A172 (cell line): ENCODE results near the gene BET1L. TPM values are rescaled to one million over a fixed set of nuclear protein-coding genes. Genes with fewer than 3 reads are reported as not detected.
"Not testable (repeated sequence)": the region's sequence is repeated elsewhere in the genome, so short reads cannot be mapped to it uniquely, and the experiment has no call there.

Experiments
- DNase-seq: peaks from one replicate; pipeline ENCODE4 v3.0.0-alpha.2; 2015; ENCODE audit warnings: low spot score
- total RNA-seq: library from RNA; depleted of rRNA; stranded (reverse); fragments of >200 nt; shearing (Covaris generic); gene quantifications from 2 replicates; pipeline ENCODE4 v1.2.3, GENCODE V29; 2014; rRNA removed

The BET1L gene
- total RNA-seq, result 11.9 and 29.8 TPM in 2 replicates

DNA sequence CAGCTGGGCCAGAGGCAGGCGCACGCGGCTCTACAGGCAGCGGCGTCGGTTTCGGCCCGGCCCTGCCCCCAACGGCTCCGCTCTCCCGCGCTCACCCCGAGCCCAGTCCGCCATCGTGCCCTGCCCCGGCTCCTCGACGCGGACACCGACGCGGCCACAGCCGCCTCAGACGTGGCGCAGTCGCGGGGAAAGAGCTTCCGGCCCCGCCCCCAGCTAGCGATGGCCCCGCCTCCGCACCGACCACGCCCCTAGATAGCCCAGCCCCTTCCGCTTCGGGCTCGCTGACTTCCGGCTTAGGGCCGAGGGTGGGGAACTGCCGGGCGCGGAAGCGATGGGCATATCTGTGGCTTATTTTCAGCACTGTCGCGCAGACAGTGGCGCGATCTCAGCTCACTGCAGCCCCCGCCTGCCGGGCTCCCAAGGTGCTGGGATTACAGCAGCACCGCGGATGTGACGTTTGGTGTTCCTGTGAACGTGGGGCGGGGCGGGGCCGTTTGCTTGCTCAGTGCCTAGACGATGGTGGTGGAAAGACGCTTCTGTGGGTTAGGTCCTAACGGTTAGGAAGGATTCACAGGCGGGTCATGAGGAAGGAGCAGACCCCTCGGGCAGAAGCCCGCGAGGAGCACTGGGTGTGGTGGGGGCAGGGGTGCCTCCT, at the start of gene BET1L, which contains the start of gene RIC8A:
Gene BET1L, minus strand, starts transcription at position 192 of the 655 bp plus-strand sequence. Its CDS starts 78 bp downstream, at position 114.
Gene RIC8A, plus strand, starts transcription at position 501 of the 655 bp plus-strand sequence. CDS start 1,147 bp downstream, outside the sequence.
- DNase-seq, result peak; percentile 98

- DNase-seq, result no peak
Measured at GRCh38 chr11:255816-256215, 48.6 kb upstream of the BET1L start.

- no peak for DNase-seq
Measured at GRCh38 chr11:255176-255575, 48.0 kb upstream of the BET1L start.

GRCh38 chr11:253886-254270, 46.7 kb upstream of the BET1L start:
- no peak for DNase-seq

DNA sequence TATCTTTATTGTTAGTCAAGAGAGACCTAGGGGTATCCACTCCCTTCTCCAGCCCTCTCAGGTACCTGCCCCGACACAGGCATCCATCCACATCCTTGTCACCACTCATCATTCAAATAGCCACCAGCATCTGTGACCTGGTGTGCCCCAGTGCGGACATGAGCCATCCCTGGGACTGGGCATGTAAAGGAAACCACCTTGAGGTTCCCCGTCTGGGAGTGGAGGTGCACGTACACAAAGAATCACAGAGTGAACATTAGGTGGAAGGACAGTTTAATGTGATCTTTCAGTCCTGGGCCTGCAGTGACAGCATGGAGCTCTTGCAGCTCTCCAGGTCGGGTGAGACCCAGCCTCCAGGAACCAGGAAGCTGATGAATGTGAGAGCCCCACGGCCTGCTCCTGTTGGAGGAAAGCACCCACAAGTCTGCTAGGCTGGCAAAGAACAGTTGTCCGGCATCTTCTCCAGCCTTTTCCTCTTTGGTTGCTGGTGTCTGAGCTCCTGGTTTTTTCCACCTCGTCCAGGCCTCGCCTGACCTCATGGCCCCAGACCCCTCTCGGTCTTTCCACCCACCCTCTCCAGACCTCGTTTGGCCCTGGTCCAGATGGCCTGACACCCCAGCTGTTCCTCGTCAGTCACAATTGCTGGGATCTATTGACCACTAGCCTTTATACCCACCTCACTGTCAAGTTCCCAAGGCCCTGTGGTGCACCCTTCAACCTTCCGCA, 46.1 kb upstream of the BET1L start:
- DNase-seq, result no peak

GRCh38 chr11:252666-253065, 45.5 kb upstream of the BET1L start:
- no peak for DNase-seq

DNA sequence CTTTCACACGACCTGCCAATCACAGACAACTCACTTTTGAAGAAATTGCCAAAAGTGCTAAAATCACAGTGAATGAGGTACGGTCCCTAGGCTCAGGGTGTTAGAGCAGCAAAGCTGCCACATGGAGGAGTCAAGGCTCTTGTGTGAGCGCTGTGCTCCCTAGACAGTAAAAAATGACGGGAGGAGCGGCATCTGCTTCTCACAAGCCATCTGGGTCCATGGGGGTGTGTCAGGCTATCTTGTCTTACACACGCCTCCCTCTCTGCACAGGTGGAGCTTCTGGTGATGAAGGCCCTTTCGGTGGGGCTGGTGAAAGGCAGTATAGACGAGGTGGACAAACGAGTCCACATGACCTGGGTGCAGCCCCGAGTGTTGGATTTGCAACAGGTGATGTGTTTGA, 44.4 kb upstream of the BET1L start:
- DNase-seq, result no peak

- DNase-seq, result peak; percentile 40
Measured at GRCh38 chr11:250740-251299, 43.6 kb upstream of the BET1L start.

- no peak for DNase-seq
Measured at GRCh38 chr11:250274-250673, 43.1 kb upstream of the BET1L start.

- DNase-seq, result no peak
Measured at GRCh38 chr11:249062-249461, 41.9 kb upstream of the BET1L start.

DNA sequence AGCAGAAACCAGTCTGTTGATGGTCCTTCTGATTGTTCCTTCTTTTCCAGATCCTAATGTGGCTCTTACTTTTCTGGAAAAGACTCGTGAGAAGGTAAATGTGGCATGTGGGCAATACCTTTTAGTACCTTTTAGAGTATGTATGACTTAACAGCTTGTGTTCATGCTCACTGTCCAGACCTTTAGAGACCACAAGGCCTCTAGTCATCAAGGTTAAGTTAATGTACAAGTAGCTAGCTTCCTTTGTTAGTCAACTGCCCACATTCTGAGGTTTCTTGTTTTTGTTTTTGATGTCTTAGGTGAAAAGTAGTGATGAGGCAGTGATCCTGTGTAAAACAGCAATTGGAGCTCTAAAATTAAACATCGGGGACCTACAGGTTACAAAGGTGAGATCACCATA, 37.2 kb upstream of the BET1L start:
- no peak for DNase-seq

DNA sequence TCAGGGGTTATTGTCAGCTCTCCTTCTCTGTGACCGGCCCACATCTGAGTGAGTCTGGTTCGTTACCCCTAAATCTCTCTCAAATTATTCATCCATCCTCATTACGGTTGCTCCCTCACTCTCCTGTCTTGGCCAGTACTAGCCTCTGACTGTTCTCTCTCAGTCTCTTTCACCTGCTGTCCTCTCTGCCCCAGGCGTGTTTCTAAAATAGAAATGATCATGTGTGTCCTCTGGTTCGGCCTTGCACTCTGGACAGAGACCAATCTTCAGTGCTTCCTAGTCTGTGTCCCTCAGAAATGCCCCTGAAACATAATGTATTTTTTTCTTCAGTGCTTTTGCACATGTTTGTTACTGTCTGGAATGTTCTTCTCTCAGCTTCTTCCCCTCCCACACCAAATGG, 34.4 kb upstream of the BET1L start:
- no peak for DNase-seq

- no peak for DNase-seq
Measured at GRCh38 chr11:240315-240714, 33.1 kb upstream of the BET1L start.

DNA sequence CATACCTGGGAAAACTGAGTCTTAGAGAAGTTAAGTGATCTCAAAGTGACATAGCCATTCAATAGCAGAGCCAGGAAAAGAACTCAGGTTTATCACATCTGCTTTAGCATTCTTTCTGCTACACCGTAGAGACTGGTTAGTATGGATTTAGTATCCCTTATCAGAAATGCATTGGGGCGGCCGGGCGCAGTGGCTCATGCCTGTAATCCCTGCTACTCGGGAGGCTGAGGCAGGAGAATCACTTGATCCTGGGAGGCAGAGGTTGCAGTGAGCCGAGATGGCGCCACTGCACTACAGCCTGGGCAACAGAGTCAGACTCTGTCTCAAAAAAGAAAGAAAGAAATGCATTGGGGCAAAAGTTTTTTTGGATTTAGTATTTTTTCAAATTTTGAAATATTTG, 31.1 kb upstream of the BET1L start:
- not testable (repeated sequence) for DNase-seq

- DNase-seq, result peak; percentile 79
Measured at GRCh38 chr11:236774-237767, 29.9 kb upstream of the BET1L start, which contains the start of gene PSMD13. Gene PSMD13 (plus strand): TSS chr11:236976. CDS start chr11:237050, 74 bp downstream.

DNA sequence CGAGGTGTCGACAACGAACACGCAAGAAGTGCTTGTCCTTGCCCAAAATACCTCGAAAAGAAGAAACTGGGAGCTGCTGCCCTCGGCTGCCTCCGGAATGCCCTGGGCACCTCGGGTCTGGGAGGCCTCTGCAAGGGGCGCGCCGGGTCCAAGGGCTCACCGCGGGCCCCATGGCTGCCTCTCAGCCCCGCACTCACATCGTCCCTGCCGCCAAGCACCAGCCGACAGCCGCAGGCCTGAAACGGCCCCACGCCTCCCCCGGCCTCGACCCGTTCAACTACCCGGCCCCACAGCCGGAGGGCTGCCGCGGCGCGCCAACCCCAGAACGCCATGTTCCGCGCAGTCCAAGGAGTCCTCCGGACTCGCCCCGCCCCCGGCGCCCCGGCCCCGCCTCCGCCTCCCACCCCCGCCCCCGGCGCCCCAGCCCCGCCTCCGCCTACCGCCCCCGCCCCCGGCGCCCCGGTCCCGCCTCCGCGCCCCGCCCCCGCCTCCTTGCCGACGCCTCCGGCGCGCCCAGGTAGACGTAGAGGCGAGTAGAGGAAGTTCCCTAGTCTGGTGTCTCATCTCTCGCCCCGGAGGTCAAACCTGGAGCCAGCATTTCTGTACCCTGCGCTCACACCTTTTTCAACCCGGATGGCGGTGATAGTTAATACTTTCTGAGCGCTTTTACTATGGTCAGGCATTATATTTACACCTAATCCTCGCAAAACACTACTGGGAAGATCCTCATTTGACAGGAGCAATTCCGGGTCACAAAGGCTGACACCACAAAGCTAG, 29.0 kb upstream of the BET1L start, which contains the start of gene SIRT3:
Gene SIRT3, minus strand, starts transcription at position 346 of the 777 bp plus-strand sequence. Its CDS starts 14 bp downstream, at position 332.
- DNase-seq, result peak; percentile 83

DNA sequence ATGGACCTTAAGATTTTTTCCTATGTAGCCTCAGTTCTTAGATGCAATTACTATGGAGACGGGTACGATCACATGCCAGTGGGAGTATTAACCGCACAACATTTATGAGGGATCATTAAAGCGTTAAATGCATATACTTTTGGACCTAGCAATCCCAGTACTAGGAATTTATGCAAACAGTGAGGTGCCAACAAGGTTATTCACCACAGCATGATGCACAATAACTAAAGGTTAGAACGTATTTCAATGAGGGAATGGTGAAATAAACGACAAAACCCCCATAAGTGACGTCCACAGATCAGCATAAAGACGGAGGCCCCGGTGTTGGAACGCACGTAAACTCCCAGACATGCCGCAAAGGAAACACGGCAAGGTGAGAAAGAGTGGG, 28.4 kb upstream of the BET1L start:
- no peak for DNase-seq

DNA sequence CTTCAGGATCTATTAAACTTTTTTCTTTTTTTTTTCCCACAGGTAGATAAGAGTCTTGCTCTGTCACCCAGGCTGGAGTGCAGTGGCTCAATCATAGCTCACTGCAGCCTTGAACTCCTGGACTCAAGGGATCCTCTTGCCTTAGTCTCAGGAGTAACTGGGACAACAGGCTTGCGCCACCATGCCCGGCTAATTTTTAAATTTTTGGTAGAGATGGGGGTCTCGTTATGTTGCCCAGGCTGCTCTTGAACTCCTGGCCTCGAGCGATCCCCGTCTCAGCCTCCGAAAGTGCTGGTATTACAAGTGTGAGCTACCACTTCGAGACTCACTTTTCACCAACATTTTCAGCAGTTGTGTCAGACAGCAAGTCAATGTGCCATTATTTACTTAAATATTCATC, 28.0 kb upstream of the BET1L start:
- no peak for DNase-seq

DNA sequence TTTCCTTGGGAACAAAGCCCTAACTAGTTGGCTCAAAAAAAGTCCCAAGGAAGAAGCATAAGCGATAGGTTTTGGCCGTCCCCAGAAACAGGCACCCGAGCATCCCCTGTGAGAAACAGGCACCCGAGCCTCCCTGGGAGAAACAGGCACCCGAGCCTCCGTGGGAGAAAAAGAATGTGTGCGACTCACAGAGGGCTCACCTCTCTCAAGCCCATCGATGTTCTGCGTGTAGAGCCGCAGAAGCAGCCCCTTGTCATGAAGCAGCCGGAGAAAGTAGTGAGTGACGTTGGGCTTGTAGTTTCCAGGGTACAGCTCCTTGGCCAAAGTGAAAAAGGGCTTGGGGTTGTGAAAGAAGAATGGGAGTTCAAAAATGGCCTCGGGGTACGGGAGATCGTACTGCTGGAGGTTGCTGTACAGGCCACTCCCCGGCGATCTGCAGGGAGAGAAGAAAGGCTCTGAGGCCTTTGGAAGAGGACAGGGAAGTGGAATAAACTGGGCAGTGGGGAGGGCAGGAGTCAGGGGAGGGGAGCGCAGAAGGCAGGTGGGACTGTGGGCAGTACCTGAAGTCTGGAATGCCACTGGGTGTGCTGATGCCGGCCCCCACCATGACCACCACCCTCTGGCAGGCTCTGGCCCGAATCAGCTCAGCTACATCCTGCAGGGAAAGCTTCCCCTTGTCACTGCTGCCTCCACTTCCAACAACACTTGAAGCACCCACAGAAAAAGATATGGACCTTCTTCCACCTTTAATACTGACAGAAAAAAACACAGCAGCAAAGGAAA, 25.8 kb upstream of the BET1L start:
- no peak for DNase-seq

- no peak for DNase-seq
Measured at GRCh38 chr11:230431-230830, 23.2 kb upstream of the BET1L start.
